DND-41 (cell line): ENCODE results near the gene COA1.

Experiments used
- ATAC-seq: fragments of 200-7000 bp; cut with Tn5 transposase; 3 replicates; pipeline ENCODE4 v1.9.1; 2021; ENCODE audit warnings: low read depth; ENCODE audit not compliant: insufficient read depth
- DNase-seq: peaks from one replicate; pipeline ENCODE4 v3.0.0-alpha.2; 2020
- H2AFZ ChIP-seq: 2 replicates; pipeline ENCODE4 v1.6.0; 2012; ENCODE audit warnings: low read depth, low read length
- H3K27ac ChIP-seq: 2 replicates; pipeline ENCODE4 v1.5.1; 2012; ENCODE audit warnings: low read length, inconsistent platforms
- H3K27me3 ChIP-seq: fragments of 200-600 bp; sonication (generic); 2 replicates; pipeline ENCODE4 v1.6.0; 2012; ENCODE audit warnings: low read length, mild to moderate bottlenecking, inconsistent platforms; ENCODE audit not compliant: insufficient read depth, poor library complexity
- H3K36me3 ChIP-seq: 2 replicates; pipeline ENCODE4 v1.5.1; 2012; ENCODE audit warnings: low read length, inconsistent platforms; ENCODE audit not compliant: insufficient read depth
- H3K4me1 ChIP-seq: 2 replicates; pipeline ENCODE4 v1.5.1; 2012; ENCODE audit warnings: mild to moderate bottlenecking, low read length; ENCODE audit not compliant: insufficient read depth
- H3K4me2 ChIP-seq: 2 replicates; pipeline ENCODE4 v1.6.0; 2012; ENCODE audit warnings: mild to moderate bottlenecking, moderate library complexity, low read length, inconsistent platforms; ENCODE audit not compliant: insufficient read depth
- H3K4me3 ChIP-seq, 2 experiments: fragments of 200-600 bp in 1 of 2; shearing (Covaris generic) in 1 of 2; 2 replicates each; pipeline ENCODE4 v1.5.1; 2012 to 2016; ENCODE audit warnings: inconsistent platforms in 2 of 2, low read length in 2 of 2, mild to moderate bottlenecking in 2 of 2, low read depth in 1 of 2, moderate library complexity in 1 of 2
- H3K79me2 ChIP-seq: 2 replicates; pipeline ENCODE4 v1.6.0; 2012; ENCODE audit warnings: low read length, inconsistent platforms; ENCODE audit not compliant: insufficient read depth
- H3K9ac ChIP-seq: 2 replicates; pipeline ENCODE4 v1.6.0; 2012; ENCODE audit warnings: low read depth, mild to moderate bottlenecking, inconsistent platforms, low read length, moderate library complexity
- H3K9me3 ChIP-seq: 2 replicates; pipeline ENCODE4 v1.5.1; 2012; ENCODE audit warnings: low read length, moderate library complexity, mild to moderate bottlenecking, inconsistent platforms; ENCODE audit not compliant: insufficient read depth, severe bottlenecking
- H4K20me1 ChIP-seq: 2 replicates; pipeline ENCODE4 v1.6.0; 2012; ENCODE audit warnings: low read length; ENCODE audit not compliant: insufficient read depth
- CTCF ChIP-seq: IDR thresholded peaks from 2 replicates; pipeline ENCODE4 v1.5.1; 2012; ENCODE audit warnings: borderline replicate concordance, low read length, moderate library complexity, mild to moderate bottlenecking; ENCODE audit not compliant: poor library complexity, severe bottlenecking; ENCODE audit errors: extremely low read depth
- EZH2 ChIP-seq: IDR thresholded peaks from 3 replicates; pipeline ENCODE4 v1.6.1; 2012; ENCODE audit warnings: borderline replicate concordance, low read depth, mild to moderate bottlenecking, moderate library complexity, low read length, inconsistent platforms; ENCODE audit not compliant: severe bottlenecking

The COA1 gene

GRCh38 chr7:43664681-43665080 lies 64.6 kb downstream of the COA1 start:
- Histone ChIP-seq H3K9me3 (peaks cover 9% of the 10 kb centered on the region), H4K20me1 (peaks cover 40% of the 10 kb centered on the region; the same call in 1 of the 2 replicates), H3K27ac (no peak overlapping the region), H3K27me3 (no peaks in the 10 kb centered on the region), H3K36me3 (peaks cover 18% of the 10 kb centered on the region; the same call in 1 of the 2 replicates), H3K4me2 (no peak overlapping the region), H3K4me1 (no peaks in the 10 kb centered on the region), H2AFZ (no peak overlapping the region), H3K9ac (no peak overlapping the region), H3K4me3 (no peak overlapping the region), H3K79me2 (peaks cover 93% of the 10 kb centered on the region)
- no peak for TF ChIP-seq CTCF
- no peak for TF ChIP-seq EZH2
- DNase-seq (no peak), ATAC-seq (no peak)

DNA sequence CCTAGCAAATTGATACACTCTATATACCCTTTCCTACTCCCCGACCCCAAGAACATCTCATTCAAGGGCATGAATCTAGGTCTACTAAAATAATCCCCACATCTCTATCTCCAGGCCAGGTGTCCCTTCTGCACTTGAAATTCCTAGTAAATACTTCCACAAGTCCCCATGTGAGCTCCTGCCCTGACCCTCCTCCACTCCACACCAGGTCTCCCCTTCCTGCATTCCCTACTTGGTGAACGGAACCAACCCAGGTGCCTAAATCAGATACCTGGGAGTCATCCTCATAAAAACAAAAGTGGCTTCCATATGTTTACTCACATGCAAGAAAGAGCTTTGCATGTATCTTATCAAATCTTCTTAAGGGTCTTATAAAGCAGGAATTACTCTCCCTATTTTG lies 69.2 kb downstream of the COA1 start:
- no peaks in the 10 kb centered on the region for H3K4me1 ChIP-seq
- no peak overlapping the region for H2AFZ ChIP-seq
- H3K4me2 ChIP-seq: no peak overlapping the region
- no peak overlapping the region for H3K4me3 ChIP-seq
- no peak for TF ChIP-seq CTCF
- no peak for TF ChIP-seq EZH2
- DNase-seq (no peak), ATAC-seq (no peak)
- peaks cover 24% of the 10 kb centered on the region for H3K36me3 ChIP-seq
- H3K9me3 ChIP-seq: no peaks in the 10 kb centered on the region
- peaks cover 43% of the 10 kb centered on the region for H4K20me1 ChIP-seq
- H3K79me2 ChIP-seq: peaks cover 92% of the 10 kb centered on the region
- H3K27ac ChIP-seq: no peak overlapping the region
- H3K9ac ChIP-seq: no peak overlapping the region
- no peaks in the 10 kb centered on the region for H3K27me3 ChIP-seq

DNA sequence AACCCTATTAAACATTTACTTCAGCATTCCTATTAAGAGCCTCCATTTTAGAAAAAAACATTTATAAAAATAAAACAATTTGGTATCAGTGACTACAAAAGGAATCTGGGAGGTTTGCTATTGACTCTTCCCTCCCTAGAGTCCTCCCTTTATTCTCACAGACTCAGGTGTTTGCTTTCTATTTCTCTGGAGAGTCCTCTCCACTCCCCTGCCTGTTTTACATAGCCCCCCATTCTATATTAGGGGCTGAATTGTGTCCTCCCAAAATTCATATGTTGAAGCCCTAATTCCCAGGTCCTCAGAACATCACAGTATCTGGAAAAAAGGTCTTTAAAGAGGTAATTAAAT lies 69.8 kb downstream of the COA1 start:
- no peak overlapping the region for H3K4me3 ChIP-seq
- H3K36me3 ChIP-seq: peaks cover 24% of the 10 kb centered on the region
- H3K27me3 ChIP-seq: no peaks in the 10 kb centered on the region
- H3K79me2 ChIP-seq: peaks cover 89% of the 10 kb centered on the region
- no peak overlapping the region for H3K4me2 ChIP-seq
- TF ChIP-seq EZH2: no peak
- H3K4me1 ChIP-seq: no peaks in the 10 kb centered on the region
- no peak overlapping the region for H2AFZ ChIP-seq
- ATAC-seq (no peak), DNase-seq (no peak)
- H3K9me3 ChIP-seq: no peaks in the 10 kb centered on the region
- H3K9ac ChIP-seq: no peak overlapping the region
- H3K27ac ChIP-seq: no peak overlapping the region
- H4K20me1 ChIP-seq: peaks cover 41% of the 10 kb centered on the region

- Histone ChIP-seq H3K4me3 (no peak overlapping the region), H3K27me3 (no peaks in the 10 kb centered on the region), H2AFZ (no peak overlapping the region), H3K4me1 (0 out of 2 replicates have a peak, but pooled peaks cover 3% of the 10 kb centered on the region), H3K79me2 (peaks cover 89% of the 10 kb centered on the region), H4K20me1 (peaks cover 42% of the 10 kb centered on the region), H3K9ac (no peak overlapping the region), H3K36me3 (peaks cover 27% of the 10 kb centered on the region), H3K27ac (no peak overlapping the region), H3K4me2 (no peak overlapping the region), H3K9me3 (no peaks in the 10 kb centered on the region)
- ATAC-seq (no peak), DNase-seq (no peak)
- no peak for TF ChIP-seq CTCF
- no peak for TF ChIP-seq EZH2
These were observed 70.4 kb downstream of the COA1 start for GRCh38 chr7:43658718-43659548.
